Spleen (tissue), 7 donors: Measurements from ENCODE around the gene FBLN2.

Experiments used
- CTCF ChIP-seq, 11 experiments: fragments of 200-600 bp in 7 of 11; fragments of 450-650 bp in 4 of 11; sonication (generic) in 4 of 11; IDR thresholded peaks in 8 of 11; conservative IDR thresholded peaks in 3 of 11; 1 replicate in 7 of 11; 2 replicates in 4 of 11; pipeline versions ENCODE4 v1.4.0 to v1.8.0; 2016 to 2021; ENCODE audit warnings: antibody characterized with exemption in 11 of 11, inconsistent platforms in 4 of 11, mild to moderate bottlenecking in 1 of 11
- POLR2AphosphoS5 ChIP-seq, 3 donors: sonication (generic); formaldehyde crosslinking; IDR thresholded peaks; one replicate each; pipeline ENCODE4 v1.5.1; 2017; ENCODE audit warnings: antibody characterized with exemption in 3 of 3
- donor health status: DM: no; HTN: no; CAD: no; lungs with moderate emphysema.
- donor health status: DM: no; HTN: no; CAD: no.
- donor health status: DM: no; HTN: no; CAD: no.

GRCh38 chr3:13637311-13637891, 88.5 kb downstream of the FBLN2 start:
- TF ChIP-seq CTCF (IDR thresholded peaks at IDR 0.05 in 8 of 11, conservative IDR thresholded peaks at IDR 0.05 in 3 of 11) (no peak), POLR2AphosphoS5 (IDR thresholded peaks at IDR 0.05) (no peak)
